Measurements from ENCODE around the gene AZU1. TPM values are rescaled to one million over a fixed set of nuclear protein-coding genes. Genes with fewer than 3 reads are reported as not detected.
A peak's percentile ranks its signal among the peaks of the same experiment; 100 is the strongest.

Gene AZU1
- total RNA-seq, 1 donor from 2014 or later = not detected

- DNase-seq (ENCODE audit: low read depth) = no peak
- TF ChIP-seq, protein P1, sequence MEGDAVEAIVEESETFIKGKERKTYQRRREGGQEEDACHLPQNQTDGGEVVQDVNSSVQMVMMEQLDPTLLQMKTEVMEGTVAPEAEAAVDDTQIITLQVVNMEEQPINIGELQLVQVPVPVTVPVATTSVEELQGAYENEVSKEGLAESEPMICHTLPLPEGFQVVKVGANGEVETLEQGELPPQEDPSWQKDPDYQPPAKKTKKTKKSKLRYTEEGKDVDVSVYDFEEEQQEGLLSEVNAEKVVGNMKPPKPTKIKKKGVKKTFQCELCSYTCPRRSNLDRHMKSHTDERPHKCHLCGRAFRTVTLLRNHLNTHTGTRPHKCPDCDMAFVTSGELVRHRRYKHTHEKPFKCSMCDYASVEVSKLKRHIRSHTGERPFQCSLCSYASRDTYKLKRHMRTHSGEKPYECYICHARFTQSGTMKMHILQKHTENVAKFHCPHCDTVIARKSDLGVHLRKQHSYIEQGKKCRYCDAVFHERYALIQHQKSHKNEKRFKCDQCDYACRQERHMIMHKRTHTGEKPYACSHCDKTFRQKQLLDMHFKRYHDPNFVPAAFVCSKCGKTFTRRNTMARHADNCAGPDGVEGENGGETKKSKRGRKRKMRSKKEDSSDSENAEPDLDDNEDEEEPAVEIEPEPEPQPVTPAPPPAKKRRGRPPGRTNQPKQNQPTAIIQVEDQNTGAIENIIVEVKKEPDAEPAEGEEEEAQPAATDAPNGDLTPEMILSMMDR (conservative IDR thresholded peaks at IDR 0.05; ENCODE audit: low read depth, low read length) = no peak
- no peak overlapping the region for H3K4me3 ChIP-seq (ENCODE audit: low read depth, low read length)
Measured at GRCh38 chr19:854549-854948, 26.9 kb downstream of the AZU1 start.

DNA sequence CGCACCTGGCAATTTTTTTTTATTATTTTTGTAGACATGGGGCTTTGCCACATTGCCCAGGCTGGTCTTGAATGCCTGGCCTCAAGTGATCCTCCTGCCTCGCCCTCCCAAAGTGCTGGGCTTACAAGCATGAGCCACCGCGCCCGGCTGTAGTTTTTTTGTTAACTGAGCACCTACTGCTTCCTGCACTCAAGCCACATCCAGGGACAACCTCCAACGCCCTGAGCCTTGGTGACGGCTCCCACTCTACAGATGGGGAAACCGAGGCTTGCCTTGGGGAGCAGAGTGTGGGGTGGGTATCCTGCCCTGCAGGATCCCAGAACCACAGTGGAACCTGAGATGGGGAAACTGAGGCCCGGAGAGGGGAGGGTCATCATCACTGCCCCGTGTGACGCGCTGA, 27.5 kb downstream of the AZU1 start:
- TF ChIP-seq, protein P1 (conservative IDR thresholded peaks at IDR 0.05; ENCODE audit: low read depth, low read length) = no peak
- DNase-seq (ENCODE audit: low read depth) = no peak
- no peak overlapping the region for H3K4me3 ChIP-seq (ENCODE audit: low read depth, low read length)

- TF ChIP-seq, protein P1 (conservative IDR thresholded peaks at IDR 0.05; ENCODE audit: low read depth, low read length) = no peak
- no peak overlapping the region for H3K4me3 ChIP-seq (ENCODE audit: low read depth, low read length)
- DNase-seq (ENCODE audit: low read depth) = no peak
Measured at GRCh38 chr19:855566-856120, 28.0 kb downstream of the AZU1 start.

DNA sequence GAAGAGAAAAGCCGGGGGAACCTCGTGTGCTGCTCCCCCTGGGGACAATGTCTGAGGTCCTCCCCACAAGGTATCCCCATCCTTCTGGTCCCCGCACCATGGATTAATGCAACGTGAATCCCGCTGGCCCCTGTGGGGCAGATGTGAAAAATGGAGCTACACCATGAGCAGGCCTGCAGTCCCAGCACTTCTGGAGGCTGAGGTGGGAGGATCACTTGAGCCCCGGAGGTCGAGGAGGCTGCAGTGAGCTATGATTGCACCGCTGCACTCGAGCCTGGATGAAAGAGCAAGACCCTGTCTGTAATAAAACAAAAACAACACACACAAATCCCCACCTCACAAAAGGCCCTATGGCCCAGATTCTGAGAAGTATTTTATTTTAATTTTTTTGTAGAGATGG, 30.6 kb downstream of the AZU1 start:
- DNase-seq (ENCODE audit: low read depth) = no peak
- TF ChIP-seq, protein P1 (conservative IDR thresholded peaks at IDR 0.05; ENCODE audit: low read depth, low read length) = no peak
- H3K4me3 ChIP-seq (ENCODE audit: low read depth, low read length) = no peak overlapping the region

DNA sequence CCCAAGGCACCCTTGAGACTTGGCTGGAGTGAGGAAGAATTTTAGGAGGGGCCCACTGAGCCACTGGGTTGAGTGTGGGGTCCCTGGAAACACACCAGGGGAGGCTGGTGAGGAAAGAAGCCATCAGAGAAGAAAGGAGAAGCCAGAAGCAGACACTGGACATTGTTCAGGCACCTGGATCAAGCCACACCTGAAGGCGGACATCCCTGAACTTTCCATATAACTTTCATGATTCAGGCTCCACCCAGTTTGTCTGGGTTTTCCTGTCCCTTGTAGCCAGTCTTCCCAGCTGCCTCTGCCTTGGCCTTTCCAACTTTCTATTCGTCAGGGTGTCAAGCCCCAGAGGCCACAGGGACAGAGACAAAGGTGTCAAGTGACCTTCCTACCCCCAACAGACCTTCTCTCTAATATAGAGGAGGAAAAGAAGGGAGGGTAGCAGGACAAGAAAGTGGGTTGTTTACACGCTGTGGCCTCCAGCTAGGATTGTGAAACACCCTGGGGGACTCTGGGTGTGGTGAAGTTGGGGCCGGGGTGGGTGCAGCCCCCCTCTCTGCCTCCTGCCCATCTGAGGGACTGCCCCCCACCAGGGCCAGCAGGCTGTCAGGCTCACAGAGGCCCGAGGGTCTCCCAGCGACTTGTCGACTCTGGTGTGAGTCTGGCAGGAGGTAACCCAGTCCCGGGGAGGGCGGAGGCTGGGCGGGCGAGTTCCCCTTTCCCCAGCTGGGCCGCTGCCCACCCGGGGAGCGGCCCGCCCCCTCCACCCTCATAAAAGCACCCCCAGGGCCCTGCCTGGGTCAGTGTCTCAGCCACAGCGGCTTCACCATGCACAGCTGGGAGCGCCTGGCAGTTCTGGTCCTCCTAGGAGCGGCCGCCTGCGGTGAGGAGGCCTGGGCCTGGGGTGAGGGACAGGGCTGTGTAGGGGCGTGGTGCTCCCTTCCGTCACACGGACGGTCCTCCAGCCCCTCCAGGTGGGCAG, 31.5 kb downstream of the AZU1 start, which contains the start of gene CFD:
CFD (plus strand) TSS at position 797 of the 976 bp plus-strand sequence; CDS start at position 823, 26 bp downstream.
- TF ChIP-seq, protein P1 (conservative IDR thresholded peaks at IDR 0.05; ENCODE audit: low read depth, low read length) = no peak
- H3K4me3 ChIP-seq (ENCODE audit: low read depth, low read length) = peak within 1 kb of the TSS; percentile 49
- DNase-seq (ENCODE audit: low read depth) = no peak

DNA sequence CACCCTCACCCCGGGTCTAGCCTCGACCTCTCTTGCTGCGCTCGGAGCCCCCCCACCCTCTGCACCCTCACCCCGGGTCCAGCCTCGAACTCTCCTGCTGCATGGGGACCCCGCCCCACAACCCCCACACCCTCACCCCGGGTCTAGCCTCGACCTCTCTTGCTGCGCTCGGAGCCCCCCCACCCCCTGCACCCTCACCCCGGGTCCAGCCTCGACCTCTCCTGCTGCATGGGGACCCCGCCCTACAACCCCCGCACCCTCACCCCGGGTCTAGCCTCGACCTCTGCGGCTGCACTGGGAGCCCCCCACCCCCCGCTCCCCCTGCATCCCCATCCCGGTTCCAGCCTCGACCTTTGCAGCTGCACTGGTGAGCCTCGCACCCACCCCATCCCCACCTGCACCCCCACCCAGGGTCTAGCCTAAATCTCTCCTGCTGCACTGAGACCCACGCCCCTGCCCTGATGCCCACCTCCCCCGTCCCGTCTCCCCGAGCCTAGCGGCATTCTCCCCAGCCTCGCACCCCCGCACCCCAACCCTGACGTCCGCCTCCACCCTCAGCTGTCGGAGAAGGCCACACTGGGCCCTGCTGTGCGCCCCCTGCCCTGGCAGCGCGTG, 33.6 kb downstream of the AZU1 start:
- H3K4me3 ChIP-seq (ENCODE audit: low read depth, low read length) = no peak overlapping the region
- TF ChIP-seq, protein P1 (conservative IDR thresholded peaks at IDR 0.05; ENCODE audit: low read depth, low read length) = no peak
- no peak for DNase-seq (ENCODE audit: low read depth)

Measured in epithelial cell of proximal tubule (primary cell).